ENCODE results near the gene MAD2L2. TPM values are rescaled to one million over a fixed set of nuclear protein-coding genes. Genes with fewer than 3 reads are reported as not detected.

The MAD2L2 gene
- total and polyA plus RNA-seq, 9 of the 15 experiments (the other 6 are each of a cell fraction or from before 2014, with no cell fraction given), result 12.4 to 286 (median 143) TPM

DNA sequence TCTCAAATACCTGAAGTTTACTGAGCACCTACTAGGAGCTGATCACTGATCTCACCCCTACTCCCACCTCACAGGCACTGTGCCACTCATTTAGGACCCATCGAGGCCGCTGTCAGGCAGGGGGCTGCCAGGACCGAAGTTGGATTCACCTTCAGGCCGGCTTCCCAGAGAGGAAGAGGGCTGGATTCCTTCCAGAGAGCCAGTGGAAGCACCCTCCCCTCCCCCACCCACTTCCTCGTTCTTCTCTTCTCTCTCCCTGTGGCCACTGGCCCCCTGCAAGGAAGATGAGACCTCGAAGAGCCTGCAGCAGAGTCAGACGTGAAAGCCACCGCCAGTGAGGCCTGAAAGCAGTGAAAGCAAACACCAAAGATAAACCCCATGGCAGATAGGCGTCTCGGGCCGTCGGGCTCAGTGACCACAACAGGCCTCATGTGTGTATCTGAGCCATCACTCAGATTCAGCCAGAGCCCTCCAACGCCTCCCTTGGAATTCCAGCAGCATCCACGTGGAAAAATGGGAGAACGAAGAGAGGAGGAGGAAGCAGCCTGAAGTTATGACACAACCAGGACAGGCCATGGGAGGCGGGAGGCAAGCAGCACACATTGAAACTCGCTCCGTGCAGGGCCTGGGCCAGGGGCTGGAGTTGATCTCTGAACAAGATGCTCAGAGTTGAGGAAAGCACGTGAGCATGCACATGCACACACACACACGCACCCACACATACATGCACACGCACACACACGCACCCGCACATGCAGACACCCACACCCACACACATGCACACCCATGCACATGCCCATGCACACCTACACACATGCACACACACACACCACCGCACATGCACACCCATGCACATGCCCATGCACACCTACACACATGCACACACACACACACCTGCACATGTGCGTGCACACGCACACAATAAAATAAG, 48.8 kb upstream of the MAD2L2 start (continued):
- TF ChIP-seq, protein P1, sequence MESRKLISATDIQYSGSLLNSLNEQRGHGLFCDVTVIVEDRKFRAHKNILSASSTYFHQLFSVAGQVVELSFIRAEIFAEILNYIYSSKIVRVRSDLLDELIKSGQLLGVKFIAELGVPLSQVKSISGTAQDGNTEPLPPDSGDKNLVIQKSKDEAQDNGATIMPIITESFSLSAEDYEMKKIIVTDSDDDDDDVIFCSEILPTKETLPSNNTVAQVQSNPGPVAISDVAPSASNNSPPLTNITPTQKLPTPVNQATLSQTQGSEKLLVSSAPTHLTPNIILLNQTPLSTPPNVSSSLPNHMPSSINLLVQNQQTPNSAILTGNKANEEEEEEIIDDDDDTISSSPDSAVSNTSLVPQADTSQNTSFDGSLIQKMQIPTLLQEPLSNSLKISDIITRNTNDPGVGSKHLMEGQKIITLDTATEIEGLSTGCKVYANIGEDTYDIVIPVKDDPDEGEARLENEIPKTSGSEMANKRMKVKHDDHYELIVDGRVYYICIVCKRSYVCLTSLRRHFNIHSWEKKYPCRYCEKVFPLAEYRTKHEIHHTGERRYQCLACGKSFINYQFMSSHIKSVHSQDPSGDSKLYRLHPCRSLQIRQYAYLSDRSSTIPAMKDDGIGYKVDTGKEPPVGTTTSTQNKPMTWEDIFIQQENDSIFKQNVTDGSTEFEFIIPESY (CRISPR knock-in tag; IDR thresholded peaks at IDR 0.05), result no peak
- no peak for TF ChIP-seq MCM3 (IDR thresholded peaks at IDR 0.05)
- TF ChIP-seq ARID3B (CRISPR knock-in tag; IDR thresholded peaks at IDR 0.05; ENCODE audit: borderline replicate concordance), result no peak
- TF ChIP-seq KLF6 (CRISPR knock-in tag; IDR thresholded peaks at IDR 0.05; ENCODE audit: borderline replicate concordance), result 0 out of 2 replicates have a peak, but pooled peaks have one; percentile 64
- TF ChIP-seq, protein P2, sequence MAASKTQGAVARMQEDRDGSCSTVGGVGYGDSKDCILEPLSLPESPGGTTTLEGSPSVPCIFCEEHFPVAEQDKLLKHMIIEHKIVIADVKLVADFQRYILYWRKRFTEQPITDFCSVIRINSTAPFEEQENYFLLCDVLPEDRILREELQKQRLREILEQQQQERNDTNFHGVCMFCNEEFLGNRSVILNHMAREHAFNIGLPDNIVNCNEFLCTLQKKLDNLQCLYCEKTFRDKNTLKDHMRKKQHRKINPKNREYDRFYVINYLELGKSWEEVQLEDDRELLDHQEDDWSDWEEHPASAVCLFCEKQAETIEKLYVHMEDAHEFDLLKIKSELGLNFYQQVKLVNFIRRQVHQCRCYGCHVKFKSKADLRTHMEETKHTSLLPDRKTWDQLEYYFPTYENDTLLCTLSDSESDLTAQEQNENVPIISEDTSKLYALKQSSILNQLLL (CRISPR knock-in tag; IDR thresholded peaks at IDR 0.05; ENCODE audit: borderline replicate concordance), result no peak
- TF ChIP-seq, protein P3, sequence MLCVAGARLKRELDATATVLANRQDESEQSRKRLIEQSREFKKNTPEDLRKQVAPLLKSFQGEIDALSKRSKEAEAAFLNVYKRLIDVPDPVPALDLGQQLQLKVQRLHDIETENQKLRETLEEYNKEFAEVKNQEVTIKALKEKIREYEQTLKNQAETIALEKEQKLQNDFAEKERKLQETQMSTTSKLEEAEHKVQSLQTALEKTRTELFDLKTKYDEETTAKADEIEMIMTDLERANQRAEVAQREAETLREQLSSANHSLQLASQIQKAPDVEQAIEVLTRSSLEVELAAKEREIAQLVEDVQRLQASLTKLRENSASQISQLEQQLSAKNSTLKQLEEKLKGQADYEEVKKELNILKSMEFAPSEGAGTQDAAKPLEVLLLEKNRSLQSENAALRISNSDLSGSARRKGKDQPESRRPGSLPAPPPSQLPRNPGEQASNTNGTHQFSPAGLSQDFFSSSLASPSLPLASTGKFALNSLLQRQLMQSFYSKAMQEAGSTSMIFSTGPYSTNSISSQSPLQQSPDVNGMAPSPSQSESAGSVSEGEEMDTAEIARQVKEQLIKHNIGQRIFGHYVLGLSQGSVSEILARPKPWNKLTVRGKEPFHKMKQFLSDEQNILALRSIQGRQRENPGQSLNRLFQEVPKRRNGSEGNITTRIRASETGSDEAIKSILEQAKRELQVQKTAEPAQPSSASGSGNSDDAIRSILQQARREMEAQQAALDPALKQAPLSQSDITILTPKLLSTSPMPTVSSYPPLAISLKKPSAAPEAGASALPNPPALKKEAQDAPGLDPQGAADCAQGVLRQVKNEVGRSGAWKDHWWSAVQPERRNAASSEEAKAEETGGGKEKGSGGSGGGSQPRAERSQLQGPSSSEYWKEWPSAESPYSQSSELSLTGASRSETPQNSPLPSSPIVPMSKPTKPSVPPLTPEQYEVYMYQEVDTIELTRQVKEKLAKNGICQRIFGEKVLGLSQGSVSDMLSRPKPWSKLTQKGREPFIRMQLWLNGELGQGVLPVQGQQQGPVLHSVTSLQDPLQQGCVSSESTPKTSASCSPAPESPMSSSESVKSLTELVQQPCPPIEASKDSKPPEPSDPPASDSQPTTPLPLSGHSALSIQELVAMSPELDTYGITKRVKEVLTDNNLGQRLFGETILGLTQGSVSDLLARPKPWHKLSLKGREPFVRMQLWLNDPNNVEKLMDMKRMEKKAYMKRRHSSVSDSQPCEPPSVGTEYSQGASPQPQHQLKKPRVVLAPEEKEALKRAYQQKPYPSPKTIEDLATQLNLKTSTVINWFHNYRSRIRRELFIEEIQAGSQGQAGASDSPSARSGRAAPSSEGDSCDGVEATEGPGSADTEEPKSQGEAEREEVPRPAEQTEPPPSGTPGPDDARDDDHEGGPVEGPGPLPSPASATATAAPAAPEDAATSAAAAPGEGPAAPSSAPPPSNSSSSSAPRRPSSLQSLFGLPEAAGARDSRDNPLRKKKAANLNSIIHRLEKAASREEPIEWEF (CRISPR knock-in tag; IDR thresholded peaks at IDR 0.05), result no peak
- peak in 1 of 2 experiments; percentile 37 for TF ChIP-seq AFF1 (IDR thresholded peaks at IDR 0.05; ENCODE audit: low read depth in 1 of 2, partially characterized antibody in 2 of 2)
- TF ChIP-seq YBX1 (IDR thresholded peaks at IDR 0.05), result no peak
- TF ChIP-seq DIDO1 (tag; IDR thresholded peaks at IDR 0.05; ENCODE audit: low read depth), result no peak
- TF ChIP-seq KDM4B (IDR thresholded peaks at IDR 0.05; ENCODE audit: borderline replicate concordance in 2 of 2, low read depth in 1 of 2), result no peak
